Measurements from ENCODE around the gene KY. TPM values are rescaled to one million over a fixed set of nuclear protein-coding genes. Genes with fewer than 3 reads are reported as not detected.

KY gene
- total RNA-seq, 1 donor from 2014 or later: 1.7 TPM

DNA sequence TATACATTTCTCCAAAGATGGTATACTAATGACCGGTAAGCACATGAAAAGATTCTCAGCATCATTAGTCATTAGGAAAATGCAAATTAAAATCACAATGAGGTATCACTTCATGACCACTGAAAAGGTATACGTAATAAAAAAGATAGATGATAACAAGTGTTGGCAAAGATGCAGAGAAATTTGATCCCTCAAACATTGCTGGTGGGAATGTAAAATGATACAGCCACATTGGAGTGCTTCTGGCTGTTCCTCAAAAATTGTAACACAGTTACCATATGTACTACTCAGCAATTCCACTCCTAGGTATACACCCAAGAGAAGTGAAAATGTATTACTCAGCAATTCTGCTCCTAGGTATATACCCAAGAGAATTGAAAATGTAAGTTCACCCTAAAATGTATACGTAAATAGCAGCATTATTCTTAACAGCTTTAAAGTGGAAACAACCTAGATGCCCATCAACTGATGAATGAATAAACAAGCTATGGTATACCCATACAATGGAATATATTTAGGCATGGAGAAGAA lies 25.0 kb upstream of the KY start:
- no peak for DNase-seq (ENCODE audit: low spot score)

DNA sequence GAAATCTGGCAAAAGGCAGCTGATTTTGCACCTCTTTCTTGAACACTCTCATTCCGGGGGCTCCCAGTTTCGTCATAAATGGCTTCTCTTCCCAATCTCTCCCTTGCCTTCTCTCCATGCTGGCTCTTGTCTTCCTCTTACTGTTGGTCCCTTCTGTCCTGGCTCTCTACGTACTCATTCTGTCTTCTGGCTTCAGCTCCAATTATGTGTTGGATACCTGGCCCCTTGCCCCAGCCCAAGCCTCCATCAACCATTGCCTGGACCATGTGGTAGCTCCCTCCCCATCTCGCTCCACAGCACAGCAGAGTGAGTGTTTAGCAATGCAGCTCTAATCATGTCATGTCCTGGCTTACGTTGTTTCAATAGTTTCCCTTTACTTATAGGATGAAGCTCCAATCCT lies 21.7 kb upstream of the KY start:
- DNase-seq (ENCODE audit: low spot score): no peak

DNA sequence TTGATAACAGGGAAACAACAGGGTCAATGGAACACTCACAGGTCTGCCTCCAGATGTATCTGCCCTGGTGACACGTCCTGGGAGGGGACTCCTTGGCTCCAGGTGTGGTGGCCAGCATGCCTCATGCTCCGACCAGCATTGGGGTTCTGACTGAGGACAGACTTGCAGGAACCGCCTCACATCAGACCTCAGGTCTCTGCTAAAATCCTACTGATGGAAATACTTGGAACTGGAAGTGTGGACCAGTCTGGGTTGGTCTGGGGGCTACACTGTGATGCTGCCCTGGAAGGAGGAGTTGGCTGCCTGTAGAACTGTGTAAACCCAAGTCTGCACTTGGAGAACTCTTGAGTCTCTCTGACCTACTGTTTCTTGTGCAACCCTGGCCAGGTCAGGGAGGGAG lies 17.1 kb upstream of the KY start:
- DNase-seq (ENCODE audit: low spot score): no peak

DNA sequence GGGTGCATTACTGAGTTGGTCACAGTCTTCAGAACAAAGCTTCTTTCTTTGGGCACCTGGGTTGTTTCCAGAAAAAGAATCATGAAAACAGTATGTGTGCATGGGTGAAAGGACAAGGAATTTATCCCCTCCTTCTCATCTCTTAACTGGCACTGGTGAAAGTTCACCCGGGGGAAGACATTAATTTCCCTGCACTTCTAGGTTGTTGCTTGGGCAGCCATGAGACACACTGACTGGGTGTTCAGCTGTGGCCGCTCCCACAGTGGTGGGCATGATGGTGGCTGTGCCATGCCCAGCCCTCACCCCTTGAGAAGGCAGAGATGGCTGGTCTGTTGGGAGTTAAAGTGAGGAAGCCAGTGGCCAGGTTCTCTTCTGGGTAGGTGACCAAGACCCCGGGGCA lies 16.6 kb upstream of the KY start:
- DNase-seq (ENCODE audit: low spot score): no peak

DNA sequence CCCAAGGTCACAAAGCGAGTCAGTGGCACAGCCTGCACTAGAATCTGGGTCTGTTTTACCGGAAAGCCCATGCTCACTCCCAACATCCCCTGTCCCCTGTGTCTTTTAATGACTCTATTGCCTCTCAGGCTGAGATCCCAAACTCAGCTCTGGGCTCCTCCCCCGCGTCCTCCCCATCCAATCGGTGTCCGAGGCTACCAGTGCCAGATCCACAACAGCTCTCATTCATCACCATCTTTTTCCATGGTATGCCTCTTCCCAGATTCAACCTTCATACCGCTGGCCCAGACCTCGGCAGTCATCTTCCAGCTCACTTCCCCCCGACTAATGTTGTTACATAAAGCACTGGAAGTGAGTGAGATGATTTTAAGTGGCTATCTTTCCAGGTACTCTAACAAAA lies 16.1 kb upstream of the KY start:
- DNase-seq (ENCODE audit: low spot score): no peak

DNA sequence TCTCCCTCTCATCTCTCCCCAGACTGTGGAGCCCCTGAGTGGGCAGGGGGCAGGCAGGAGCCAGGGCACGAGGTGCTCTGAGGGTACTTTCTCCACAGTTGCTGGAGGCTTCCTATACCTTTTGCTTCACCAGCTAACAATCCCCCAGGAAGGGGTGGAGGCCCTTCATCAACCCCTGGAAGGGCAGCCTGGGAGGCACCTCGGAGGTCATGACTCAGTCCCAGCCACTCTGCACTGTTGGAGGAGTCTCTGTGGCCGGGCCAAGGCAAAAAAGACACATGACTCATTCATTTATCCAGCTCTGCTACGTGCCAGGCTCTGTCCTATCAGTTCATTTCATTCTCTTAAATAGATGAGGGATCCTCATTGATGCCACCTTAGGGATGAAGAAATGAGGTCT lies 15.6 kb upstream of the KY start:
- DNase-seq (ENCODE audit: low spot score): no peak

DNA sequence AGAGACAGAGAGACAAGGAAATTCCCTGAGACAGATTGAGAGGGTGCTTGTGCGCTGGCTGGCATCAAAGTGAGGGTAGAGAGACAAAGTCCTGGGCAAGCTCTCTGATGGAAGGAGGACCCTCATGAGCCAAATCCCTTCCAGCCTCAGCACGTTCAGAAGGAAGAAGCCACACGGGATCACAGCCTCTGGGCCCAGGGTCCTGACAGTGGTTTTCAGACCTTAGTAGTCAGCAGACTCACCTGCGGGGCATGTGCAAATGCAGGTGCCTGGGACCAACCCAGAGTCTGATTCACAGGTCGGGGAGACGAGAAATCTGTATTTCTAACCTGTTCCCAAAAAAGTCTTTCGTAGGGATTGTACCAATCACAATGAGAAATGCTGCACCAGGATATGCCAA lies 15.2 kb upstream of the KY start:
- DNase-seq (ENCODE audit: low spot score): no peak

DNA sequence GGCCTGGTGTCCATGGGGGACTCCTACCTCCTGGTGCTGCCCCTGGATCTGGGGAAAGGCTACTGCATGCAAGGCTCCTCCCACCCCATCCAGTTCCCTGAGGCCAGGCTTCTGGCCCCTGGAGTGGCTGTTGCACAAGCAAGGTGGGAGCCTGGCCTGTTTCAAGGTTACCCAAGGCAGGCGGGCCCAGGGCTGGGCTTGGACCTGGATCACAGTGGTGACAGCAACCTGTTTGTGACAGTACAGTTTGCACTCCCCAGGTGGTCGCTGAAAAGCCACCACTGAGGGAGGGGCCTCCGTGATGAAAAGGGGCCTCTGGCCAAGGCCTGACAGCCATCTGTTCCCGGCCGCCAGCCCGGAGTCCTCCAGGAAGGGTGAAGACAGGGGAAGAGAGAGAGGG lies 14.4 kb upstream of the KY start:
- no peak for DNase-seq (ENCODE audit: low spot score)

DNA sequence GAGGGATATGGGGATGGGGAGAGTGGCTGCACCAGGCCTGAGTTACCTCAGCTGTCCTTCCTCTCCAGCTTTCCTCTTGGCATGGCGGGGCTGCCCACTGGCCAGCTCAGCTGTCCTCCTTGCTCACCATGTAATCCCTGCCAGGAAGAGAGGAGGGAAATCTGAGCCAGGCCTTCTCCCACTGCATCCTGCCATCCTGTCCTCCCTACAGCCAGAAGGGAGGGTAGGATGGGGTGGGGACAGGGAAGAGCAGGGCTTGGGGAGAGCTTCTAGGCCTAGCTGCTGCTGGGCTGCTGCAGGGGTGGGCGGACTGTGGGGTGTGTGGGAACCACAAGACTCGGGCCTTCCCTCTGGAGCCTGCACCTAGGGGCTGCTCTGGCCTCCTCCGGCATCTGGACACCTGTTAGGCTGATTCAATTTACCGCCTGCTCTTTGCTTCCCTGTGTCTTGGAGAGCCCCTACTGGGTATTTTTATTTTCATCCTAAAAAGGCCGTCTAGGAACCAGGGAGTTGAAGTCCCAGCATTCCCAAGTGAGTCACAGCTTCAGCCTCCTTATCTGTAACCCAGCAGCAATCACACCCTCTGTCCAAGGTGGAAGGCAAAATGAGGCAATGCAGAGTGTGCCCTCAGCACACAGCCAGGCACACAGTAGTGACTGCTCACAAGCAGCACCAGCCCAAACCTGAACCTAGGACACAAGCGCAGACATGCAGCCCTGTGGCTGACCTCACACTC lies 13.1 kb upstream of the KY start:
- peak; percentile 18 for DNase-seq (ENCODE audit: low spot score)

DNA sequence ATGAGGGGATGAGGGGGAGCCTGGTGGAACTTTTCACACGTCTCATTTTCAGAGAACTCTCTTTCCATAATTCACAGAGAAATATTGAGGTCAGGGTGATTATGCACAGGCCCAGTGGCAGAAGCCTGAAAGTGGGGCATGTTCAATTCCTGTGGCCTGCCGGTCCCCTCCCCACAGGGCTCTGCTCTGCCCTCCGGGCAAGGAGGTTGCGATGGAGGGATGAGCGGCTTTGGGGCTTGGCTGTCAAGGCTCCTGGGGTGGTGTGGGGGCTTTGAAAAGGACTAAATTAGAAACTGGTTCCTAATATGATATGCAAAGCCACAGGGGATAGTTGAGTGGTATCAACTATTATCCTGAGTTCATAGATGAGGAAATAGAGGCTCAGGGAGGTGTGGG lies 9.2 kb upstream of the KY start:
- no peak for DNase-seq (ENCODE audit: low spot score)

DNA sequence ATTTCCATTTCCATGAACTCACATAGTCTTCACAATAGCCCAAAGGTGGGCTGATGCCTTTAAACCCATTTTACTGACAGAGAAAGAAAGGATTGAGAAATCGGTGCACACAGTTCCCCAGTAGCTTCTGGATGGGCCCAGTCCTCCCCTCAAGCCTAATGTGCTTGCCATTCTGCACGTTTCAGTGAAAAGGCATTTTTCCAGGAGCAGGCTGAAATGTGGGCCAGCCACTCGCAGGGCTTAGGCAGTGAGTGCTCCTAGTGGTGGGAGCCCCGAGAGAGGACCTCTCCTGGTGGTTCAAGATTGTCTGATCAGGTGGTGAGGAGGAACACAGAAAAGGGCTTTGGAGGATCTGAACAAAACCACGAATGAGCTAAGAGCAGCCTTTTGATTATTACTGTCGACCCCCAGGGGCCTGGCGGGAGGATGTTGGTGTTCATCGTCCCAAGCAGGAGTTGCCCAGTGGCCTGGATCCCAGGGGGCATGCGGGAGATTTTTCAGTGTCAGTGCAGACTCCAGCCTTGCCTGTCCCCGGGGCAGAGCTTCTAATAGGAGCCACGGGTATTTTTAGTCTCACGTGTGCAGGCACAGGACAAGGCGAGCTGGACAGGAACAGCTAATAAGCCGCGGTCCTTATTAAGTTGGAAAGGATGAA lies 8.7 kb upstream of the KY start:
- DNase-seq (ENCODE audit: low spot score): no peak

DNA sequence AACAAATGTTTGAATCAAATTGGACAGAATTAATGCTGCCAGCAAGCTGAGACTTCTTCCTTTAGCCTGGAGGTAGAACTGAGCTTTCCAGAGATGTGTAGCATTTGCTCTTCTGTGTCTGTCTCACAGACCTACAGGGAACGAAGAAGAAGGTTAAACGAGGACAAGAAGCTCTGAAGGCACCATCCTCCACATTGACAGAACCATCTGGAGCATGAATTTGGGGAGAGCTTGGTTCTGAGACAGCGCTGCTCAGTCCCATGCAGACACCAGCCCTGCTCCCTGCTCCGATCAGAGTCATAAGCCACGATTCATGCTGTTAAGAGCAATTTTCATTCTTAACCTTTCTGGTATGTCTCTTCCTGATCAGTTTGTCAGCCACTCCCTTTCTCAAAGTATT lies 7.7 kb upstream of the KY start:
- no peak for DNase-seq (ENCODE audit: low spot score)

DNA sequence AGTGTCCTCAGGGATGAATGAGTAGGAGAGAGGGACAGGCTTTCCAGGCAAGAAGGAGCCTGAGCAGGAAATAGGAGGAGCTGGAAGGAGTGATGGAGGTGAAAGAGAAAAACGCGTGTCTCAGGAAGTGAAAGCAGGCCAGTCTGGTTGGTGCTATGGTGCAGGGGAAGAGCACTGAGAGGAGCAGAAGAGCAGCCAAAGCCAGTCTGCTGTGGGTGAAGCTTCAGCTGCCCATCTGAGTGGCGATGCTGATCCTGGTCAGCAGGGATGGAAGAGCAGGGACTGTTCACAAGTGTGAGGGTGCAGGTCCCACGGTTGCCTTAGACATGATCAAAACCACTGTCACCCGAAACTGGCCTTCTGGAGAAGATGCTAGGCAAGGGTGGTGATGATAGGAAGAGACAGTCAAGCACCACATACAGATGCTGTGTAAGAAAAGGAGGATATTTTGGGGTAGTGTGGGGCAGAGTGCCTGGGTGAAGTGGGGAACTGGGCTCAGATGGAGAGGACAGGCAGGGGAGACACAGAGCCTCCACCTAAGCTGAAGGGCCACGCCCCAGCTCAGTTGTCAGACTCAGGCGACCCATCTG lies 5.5 kb upstream of the KY start:
- no peak for DNase-seq (ENCODE audit: low spot score)

DNA sequence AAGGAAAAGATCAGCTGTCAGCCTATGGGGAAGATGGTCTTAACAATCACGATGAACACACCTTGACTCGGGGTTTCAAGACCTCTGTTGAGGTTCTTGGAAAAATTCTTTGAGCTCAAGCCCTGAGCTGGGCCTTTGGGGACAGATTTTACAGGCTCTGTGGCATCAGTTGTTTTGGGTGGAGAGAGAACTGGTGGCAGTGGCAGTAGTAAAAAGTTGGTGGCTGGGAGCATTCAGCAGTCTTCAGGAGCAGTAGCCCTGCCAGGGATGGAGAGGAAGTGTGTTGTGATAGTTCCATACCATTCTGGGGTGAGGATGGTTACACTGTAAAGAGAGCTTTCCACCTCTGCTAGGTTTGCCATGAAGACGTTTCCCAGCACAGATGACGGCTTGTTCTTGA lies 4.9 kb upstream of the KY start:
- no peak for DNase-seq (ENCODE audit: low spot score)

DNA sequence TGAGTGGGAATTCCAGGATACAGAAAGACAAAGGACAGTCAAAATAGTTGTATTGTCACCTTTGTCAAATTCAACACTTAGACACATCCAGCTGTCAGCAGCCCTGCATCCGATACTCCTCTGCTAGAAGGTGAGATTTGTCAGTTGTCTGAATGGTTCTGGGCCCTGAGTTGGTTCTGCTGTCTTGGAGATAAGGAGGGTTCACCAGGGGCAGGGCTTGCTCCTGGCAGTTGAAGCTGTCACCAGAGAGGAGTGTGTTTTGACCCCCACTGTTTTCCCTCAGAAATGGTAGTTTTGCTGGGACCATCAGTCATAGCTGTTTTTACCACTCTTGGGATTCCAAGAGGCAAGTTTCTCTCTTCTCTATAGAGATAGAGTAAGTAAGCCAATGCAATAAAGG lies 3.2 kb upstream of the KY start:
- DNase-seq (ENCODE audit: low spot score): no peak

DNA sequence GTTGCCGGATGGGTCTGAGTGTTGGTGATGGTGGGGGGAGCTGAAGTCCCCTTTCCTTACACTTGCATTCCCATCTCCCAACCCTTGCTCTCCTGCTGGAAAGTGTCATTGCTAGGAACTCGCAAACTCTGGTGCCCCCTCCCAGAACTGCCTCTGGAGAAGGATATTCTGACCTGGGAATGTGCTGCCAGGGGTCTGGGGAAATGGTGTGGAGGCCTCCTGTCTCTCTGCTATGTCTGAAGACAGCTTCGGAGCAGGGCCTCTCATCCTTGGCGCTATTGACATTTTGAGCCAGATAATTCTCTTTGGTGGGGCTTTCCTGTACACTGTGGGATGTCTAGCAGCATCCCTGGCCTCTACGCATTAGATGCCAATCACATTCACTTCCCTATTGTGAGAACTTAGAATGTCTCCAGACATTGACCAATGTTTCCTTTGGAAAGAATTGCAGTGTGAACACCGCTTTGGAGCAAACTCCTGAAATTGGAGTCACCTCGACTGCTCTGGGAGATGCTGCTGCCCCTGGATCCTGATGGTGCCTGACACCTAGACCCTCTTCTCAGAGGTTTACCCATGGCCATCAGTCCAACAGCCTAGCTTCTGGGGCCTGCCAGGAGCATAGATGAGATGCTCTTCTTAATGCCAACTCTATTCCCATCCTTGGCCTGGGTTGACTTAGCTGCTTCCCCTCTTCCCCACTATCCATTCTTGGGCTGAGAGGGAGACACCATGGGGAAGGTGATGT lies 2.2 kb upstream of the KY start:
- no peak for DNase-seq (ENCODE audit: low spot score)

DNA sequence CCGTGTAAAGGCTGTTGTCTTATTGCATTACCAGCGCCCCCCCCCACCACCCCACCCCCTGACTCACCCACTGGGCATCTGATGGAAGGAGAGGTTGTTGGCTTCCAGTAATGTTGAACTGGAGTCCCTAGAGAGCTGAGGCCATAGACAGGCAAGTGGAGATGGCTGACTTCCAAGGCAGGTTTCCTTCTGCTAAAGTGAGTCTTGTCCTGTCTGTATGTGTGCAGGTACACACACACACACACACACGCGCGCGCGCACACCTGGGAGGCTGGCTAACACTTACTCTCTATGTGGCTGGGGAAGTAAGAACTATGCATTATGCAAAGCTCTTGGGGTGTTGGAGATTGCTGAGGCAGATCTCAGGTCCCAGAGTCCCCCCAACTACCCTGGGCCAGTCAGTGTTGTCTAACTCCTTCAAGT lies 1.6 kb upstream of the KY start:
- DNase-seq (ENCODE audit: low spot score): no peak

DNA sequence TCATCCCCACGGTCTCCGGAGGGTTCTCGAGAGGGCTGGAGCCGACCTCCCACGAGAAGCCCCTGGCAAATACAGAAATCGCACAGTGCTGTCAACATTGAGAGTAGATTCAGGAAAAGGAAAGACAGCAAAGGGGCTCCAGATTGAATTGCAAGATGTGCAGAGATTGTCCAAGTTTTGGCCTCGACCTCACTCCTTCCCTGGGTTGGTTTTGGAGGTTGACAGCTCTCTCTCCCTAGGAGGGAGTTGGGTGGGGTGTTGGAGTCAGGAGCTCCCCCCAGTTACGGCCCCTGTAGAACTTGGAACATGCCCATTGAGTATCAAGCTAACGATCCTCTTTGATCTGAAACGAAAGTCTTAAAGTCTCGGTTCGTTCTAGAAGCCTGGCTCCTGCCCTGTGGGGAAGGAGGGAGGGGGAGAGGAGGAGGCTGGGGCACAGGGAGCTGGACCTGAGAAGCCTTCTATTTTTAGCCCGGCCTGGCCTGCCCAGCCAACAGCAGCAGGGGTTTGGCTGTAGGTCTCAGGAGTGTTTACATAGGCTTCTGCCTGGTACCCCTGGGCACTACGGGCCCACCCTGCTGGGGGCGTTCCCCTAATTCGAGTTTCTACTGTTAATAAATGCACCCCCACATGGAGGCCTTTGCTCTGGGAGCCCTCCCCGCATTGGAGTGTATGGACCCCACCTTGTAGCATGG lies 672 bp upstream of the KY start:
- DNase-seq (ENCODE audit: low spot score): peak; percentile 77

DNA sequence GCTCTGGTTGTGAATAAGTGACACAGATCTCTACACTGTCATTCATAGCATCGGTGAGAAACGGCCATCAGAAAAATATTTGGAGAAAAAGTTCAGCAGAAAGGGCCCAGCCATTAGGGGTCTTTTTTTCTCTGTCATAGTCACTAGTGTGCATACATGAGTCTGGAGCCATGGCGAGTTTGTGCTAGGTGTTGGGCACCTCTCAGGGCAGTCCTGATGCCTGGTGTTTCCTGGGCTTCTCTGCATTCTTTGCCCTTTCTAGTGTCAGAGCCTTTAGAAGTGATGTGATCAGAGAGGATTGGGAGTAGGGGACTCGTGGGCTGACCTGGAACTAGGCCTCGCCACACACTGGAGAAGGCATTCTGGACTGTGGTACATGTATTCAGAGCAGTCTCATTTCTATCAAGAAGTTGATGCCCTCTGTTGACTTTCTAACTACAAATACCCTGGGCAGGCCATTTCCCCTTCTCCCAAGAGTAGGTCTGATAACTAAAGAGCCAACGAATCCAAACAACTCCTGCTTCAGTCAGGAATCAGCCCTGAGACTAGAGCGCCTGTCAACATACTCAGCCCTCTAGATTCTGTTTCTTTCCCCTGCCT lies 1.6 kb downstream of the KY start:
- DNase-seq (ENCODE audit: low spot score): no peak

DNA sequence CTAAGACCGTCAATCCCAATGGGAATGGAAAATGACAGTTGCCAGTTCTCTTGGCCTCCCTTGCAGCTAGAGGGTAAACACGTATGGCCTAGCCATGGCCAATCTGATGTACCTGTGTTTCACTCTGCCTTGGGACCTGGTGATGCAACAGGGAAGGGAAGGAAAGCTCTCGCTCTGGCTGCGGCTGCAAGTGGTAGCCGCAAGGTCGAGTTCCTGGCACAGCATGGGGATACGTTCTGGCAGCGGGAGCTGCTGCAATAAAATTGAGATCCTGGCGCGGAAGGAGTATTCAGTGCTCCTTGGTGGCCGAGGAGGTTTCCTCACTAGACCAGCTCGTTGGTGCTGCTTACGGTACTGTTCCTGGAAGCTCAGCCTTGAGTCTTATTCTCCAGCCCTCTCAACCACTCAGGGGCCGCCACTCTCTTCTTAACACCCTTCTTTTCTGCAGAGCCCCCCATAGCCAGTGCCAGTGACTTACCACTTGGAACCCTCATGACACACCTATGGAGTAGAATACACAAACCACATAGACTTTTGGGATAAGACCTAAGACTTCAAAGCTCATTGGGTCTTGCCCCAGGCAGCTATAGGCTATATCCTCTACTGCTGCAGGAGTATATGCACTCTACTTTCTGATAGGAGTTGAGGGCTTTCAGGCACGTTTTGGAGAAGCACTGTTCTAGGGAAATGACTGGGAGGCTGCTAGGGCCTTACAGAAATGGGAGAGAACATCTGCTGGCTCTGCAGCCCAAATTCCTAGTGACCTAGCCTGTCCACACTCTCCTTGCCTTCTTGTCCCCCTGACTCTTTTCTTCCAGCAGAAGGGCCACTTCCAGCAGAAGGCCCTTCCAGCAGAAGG lies 2.7 kb downstream of the KY start:
- DNase-seq (ENCODE audit: low spot score): no peak
